NB4 (cell line): ENCODE data around the gene BCKDHB.

Experiments
- MYC ChIP-seq: IDR thresholded peaks from 2 replicates; pipeline ENCODE4 v1.6.1; 2011; ENCODE audit warnings: low read depth, low read length
- POLR2A ChIP-seq: IDR thresholded peaks from 2 replicates; pipeline ENCODE4 v1.6.1; 2011; ENCODE audit warnings: mild to moderate bottlenecking; ENCODE audit not compliant: insufficient read length; ENCODE audit errors: extremely low read depth
- TF ChIP-seq, protein P1 (sequence below): IDR thresholded peaks from 2 replicates; pipeline ENCODE4 v1.6.1; 2011; ENCODE audit warnings: low read depth, low read length
- TF ChIP-seq, protein P2 (sequence below): IDR thresholded peaks from one replicate; pipeline ENCODE4 v1.5.1; 2012; ENCODE audit warnings: low read depth, low read length

DNA sequence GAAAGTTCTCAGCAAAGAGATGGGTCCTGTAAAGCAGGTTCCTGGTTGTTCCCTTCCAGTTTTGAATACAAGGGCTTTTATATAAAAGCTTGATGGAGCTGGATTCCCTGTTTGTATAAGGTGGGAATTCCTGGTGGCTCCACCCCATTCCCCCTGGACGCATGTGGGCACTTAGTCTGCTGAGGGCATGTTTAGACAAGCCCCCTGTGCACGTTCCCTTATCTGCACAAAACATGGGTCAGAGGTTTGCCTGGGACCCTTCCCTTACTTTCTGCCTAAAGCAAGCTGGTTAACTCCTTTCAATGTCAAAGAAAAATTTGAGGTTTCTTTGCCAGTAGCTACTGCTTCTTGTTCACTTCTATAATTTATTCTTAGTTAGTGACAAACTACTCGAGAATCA lies 181.1 kb downstream of the BCKDHB start:
- TF ChIP-seq POLR2A = no peak
- TF ChIP-seq, protein P1, sequence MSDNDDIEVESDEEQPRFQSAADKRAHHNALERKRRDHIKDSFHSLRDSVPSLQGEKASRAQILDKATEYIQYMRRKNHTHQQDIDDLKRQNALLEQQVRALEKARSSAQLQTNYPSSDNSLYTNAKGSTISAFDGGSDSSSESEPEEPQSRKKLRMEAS = no peak
- TF ChIP-seq, protein P2, sequence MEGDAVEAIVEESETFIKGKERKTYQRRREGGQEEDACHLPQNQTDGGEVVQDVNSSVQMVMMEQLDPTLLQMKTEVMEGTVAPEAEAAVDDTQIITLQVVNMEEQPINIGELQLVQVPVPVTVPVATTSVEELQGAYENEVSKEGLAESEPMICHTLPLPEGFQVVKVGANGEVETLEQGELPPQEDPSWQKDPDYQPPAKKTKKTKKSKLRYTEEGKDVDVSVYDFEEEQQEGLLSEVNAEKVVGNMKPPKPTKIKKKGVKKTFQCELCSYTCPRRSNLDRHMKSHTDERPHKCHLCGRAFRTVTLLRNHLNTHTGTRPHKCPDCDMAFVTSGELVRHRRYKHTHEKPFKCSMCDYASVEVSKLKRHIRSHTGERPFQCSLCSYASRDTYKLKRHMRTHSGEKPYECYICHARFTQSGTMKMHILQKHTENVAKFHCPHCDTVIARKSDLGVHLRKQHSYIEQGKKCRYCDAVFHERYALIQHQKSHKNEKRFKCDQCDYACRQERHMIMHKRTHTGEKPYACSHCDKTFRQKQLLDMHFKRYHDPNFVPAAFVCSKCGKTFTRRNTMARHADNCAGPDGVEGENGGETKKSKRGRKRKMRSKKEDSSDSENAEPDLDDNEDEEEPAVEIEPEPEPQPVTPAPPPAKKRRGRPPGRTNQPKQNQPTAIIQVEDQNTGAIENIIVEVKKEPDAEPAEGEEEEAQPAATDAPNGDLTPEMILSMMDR = no peak
- no peak for TF ChIP-seq MYC
